Activated CD8-positive, alpha-beta T cell treated with anti-CD3 and anti-CD28 coated beads for 36 hours (primary cell): ENCODE measurements around the gene DUSP9. TPM values are rescaled to one million over a fixed set of nuclear protein-coding genes. Genes with fewer than 3 reads are reported as not detected.
A peak's percentile ranks its signal among the peaks of the same experiment; 100 is the strongest.

Experiments
- ATAC-seq: fragments of 200-7000 bp; cut with Tn5 transposase; one replicate; pipeline ENCODE4 v1.10.0; 2021; ENCODE audit warnings: mild to moderate bottlenecking, moderate library complexity
- CTCF ChIA-PET: fragments of 350-600 bp; sonication (Branson Sonifier 250); formaldehyde crosslinking; loops from one replicate; lab custom pipeline; 2021; ENCODE audit warnings: antibody characterized with exemption; lab: Charles Lee
- POLR2A ChIA-PET: fragments of 350-600 bp; sonication (Branson Sonifier 250); formaldehyde crosslinking; loops from one replicate; lab custom pipeline; 2021; ENCODE audit warnings: antibody characterized with exemption; lab: Charles Lee
- DNase-seq: peaks from one replicate; pipeline ENCODE4 v3.0.0-alpha.2; 2020
- H3K27ac Mint-ChIP-seq: one replicate; pipeline ENCODE4 v1.8.0; 2021; ENCODE audit warnings: mild to moderate bottlenecking, mixed read lengths
- H3K27me3 Mint-ChIP-seq: one replicate; pipeline ENCODE4 v1.8.0; 2021; ENCODE audit warnings: mixed read lengths
- H3K36me3 Mint-ChIP-seq: one replicate; pipeline ENCODE4 v1.8.0; 2021; ENCODE audit warnings: low read depth, mixed read lengths
- H3K4me1 Mint-ChIP-seq: one replicate; pipeline ENCODE4 v1.8.0; 2021; ENCODE audit warnings: low read depth, mixed read lengths
- H3K4me3 Mint-ChIP-seq: one replicate; pipeline ENCODE4 v1.8.0; 2021; ENCODE audit warnings: mild to moderate bottlenecking, moderate library complexity, mixed read lengths
- H3K9me3 Mint-ChIP-seq: one replicate; pipeline ENCODE4 v1.8.0; 2021; ENCODE audit warnings: mixed read lengths
- intact Hi-C: fragments of 100-400 bp; cut with micrococcal nuclease; formaldehyde crosslinking; loops from one replicate; pipeline ENCODE4 v1.10.0; 2022
- total RNA-seq, 2 experiments: library from RNA; stranded (reverse); gene quantifications; one replicate each; pipeline ENCODE4 v1.2.3, GENCODE V29; 2021
- TF ChIP-seq, protein P1 (sequence below): fragments of 200-600 bp; IDR thresholded peaks from one replicate; pipeline ENCODE4 v1.8.0; 2022; ENCODE audit warnings: antibody characterized with exemption, mild to moderate bottlenecking

Gene DUSP9
- total RNA-seq, 2 experiments from 2014 or later, result 0.14 TPM; not detected in 1

DNA sequence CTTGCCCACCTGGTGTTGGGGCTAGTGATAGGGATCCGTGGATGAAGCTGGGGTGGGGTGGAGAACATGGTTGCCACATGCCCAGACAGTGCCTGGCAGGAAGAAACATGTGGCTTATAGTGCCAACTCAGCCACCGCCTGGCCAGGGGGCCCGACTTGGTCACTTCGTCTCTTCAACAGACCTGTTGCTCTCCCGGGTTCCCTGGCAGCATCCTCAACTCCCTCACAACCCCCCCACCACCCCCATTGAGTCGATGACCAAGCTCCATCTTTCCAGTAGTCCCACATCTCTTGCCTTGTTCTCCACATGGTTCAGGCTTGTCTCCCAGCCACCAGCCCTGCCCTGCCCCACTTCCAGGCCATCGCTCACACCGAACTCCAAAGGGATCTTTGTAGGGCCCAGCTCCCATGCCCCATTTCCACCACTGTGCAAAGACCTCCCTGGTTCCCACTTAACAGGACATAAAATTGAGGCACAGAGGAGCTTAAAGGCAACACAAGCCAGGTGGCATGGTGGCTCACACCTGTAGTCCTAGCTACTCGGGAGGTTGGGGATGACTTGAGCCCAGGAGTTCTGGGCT lies 18.8 kb downstream of the DUSP9 start:
- peaks cover 13% of the 10 kb centered on the region for H3K27me3 Mint-ChIP-seq
- no peak for DNase-seq
- ATAC-seq, result no peak
- TF ChIP-seq, protein P1, sequence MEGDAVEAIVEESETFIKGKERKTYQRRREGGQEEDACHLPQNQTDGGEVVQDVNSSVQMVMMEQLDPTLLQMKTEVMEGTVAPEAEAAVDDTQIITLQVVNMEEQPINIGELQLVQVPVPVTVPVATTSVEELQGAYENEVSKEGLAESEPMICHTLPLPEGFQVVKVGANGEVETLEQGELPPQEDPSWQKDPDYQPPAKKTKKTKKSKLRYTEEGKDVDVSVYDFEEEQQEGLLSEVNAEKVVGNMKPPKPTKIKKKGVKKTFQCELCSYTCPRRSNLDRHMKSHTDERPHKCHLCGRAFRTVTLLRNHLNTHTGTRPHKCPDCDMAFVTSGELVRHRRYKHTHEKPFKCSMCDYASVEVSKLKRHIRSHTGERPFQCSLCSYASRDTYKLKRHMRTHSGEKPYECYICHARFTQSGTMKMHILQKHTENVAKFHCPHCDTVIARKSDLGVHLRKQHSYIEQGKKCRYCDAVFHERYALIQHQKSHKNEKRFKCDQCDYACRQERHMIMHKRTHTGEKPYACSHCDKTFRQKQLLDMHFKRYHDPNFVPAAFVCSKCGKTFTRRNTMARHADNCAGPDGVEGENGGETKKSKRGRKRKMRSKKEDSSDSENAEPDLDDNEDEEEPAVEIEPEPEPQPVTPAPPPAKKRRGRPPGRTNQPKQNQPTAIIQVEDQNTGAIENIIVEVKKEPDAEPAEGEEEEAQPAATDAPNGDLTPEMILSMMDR, result no peak
- ChIA-PET CTCF (interaction anchor here (1.1 to 5.2 kb wide), 2 partner anchors 17 to 126 kb away, joined by 5 to 29 read pairs; partner anchors contain the start of gene DUSP9), POLR2A (no interaction called here)
- no peaks in the 10 kb centered on the region for H3K9me3 Mint-ChIP-seq
- no peak overlapping the region for H3K4me3 Mint-ChIP-seq
- no peaks in the 10 kb centered on the region for H3K36me3 Mint-ChIP-seq
- no peaks in the 10 kb centered on the region for H3K4me1 Mint-ChIP-seq
- no peak overlapping the region for H3K27ac Mint-ChIP-seq
- intact Hi-C loops, result loop anchor here (10.0 kb wide), 1 partner anchor 61 kb away; no protein-coding TSS in a partner anchor

DNA sequence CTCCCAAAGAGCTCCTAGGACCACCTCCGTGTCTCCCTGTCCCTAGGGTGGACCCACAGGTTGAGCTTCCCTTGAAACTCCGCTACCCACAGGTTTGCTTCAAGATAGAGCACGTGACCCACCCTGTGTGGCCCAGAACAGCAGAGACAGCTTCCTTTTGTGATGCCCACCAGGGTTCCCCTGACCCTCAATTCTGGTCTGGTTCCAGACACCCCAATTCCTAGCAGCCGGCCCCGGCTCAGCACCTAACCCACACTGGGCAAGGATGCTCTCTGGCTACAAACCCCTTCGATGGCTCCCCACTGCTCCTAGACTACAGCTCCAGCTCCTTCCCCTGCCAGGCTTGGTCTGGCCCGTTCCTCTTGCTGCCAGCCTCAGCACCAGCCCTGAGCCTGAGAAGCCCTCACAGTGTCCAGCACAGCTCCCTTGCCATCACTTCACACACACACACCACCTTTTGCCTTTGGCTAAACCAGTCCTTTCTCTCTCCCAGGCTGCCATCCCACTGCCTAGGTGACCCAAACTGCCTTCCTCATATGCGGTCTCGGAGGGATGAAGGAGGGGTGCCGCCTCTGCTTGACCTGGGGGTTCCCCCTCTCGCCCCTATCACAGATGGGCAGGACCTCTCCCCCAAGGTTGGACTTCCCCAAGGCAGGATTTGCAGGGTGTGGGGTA lies 20.4 kb downstream of the DUSP9 start:
- TF ChIP-seq, protein P1, result no peak
- peaks cover 13% of the 10 kb centered on the region for H3K27me3 Mint-ChIP-seq
- ChIA-PET CTCF (interaction anchor here (0.8 to 5.4 kb wide), 31 partner anchors 9 to 726 kb away, joined by 3 to 42 read pairs (median 5); partner anchors contain the start of gene DUSP9), POLR2A (interaction anchor here (1.0 kb wide), 1 partner anchor 133 kb away, joined by 3 read pairs; no protein-coding TSS in a partner anchor)
- no peak for DNase-seq
- H3K9me3 Mint-ChIP-seq, result no peaks in the 10 kb centered on the region
- H3K27ac Mint-ChIP-seq, result no peak overlapping the region
- H3K4me1 Mint-ChIP-seq, result no peaks in the 10 kb centered on the region
- ATAC-seq, result no peak
- H3K36me3 Mint-ChIP-seq, result no peaks in the 10 kb centered on the region
- intact Hi-C loops, result loop anchor here (10.0 kb wide), 1 partner anchor 63 kb away; no protein-coding TSS in a partner anchor
- peak overlapping the region; percentile 69 for H3K4me3 Mint-ChIP-seq

DNA sequence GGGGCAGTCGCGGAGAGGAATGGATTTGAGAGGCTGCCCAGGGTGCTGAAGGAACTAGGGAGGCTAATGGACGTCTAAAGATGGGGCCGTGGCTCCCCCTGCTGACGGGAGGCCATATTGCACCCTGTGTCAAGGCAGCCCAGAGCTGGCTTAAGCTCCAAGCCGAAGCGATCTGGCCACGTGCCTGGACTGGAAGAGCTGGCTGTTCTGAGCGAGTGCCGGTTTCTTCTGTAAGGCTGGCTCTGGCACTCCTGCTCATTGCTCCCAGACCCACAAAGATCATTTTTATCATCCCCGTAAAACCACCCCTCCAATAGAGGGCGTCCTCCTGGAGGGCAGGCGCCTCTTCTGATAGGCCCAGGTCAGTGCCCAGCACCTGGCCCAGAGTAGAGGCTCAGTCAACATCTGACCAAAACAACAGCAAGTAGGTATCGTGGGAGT lies 21.0 kb downstream of the DUSP9 start:
- H3K27me3 Mint-ChIP-seq, result peaks cover 15% of the 10 kb centered on the region
- H3K36me3 Mint-ChIP-seq, result no peaks in the 10 kb centered on the region
- peak; percentile 93 for ATAC-seq
- no peak overlapping the region for H3K27ac Mint-ChIP-seq
- POLR2A ChIA-PET, result no interaction called here
- peak overlapping the region; percentile 69 for H3K4me3 Mint-ChIP-seq
- no peaks in the 10 kb centered on the region for H3K9me3 Mint-ChIP-seq
- CTCF ChIA-PET, result interaction anchor here (0.6 to 5.4 kb wide), 34 partner anchors 10 to 726 kb away, joined by 3 to 42 read pairs (median 5); partner anchors contain the start of gene DUSP9
- TF ChIP-seq, protein P1, result peak; percentile 65
- H3K4me1 Mint-ChIP-seq, result peaks cover 2% of the 10 kb centered on the region
- intact Hi-C loops, result loop anchor here (10.0 kb wide), 1 partner anchor 63 kb away; no protein-coding TSS in a partner anchor
- DNase-seq, result peak; percentile 89

DNA sequence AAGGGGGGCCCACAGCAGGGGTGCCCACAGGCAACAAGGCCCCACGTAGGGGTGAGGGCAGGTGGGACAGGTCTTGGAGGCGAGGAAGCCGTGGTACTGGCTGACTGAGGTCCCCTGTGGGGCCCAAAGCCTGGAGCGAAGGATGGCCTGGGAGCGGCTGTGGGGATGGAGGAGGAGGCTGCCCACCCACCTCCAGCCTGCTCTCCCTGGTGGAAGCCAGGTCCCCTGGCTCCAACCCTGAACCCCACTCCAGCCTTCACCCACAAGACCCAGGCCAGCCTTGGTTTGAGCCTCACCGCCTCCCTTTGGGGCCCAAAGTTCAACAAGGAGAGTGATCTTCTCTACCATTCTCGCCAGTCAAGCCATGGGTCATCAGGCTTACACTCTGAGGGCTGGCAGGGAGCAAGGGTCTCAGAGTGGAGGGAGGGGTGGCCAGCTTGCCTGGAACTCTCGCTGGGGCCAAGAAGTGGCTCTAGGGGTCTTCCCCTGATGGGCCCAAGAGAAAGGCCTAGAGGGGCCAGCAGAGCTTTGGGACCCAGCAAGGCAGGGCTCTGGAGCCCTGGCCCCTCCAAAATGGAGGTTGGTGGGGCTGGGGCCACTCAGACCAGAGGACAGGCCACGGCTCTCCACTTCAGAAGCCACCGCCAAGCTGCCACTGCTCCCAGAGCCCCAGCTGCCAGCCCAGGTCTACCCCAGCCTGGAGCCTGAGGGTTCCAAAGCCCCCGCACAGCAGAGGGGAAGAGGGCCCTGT lies 21.6 kb downstream of the DUSP9 start:
- POLR2A ChIA-PET, result no interaction called here
- no peak overlapping the region for H3K4me3 Mint-ChIP-seq
- peaks cover 17% of the 10 kb centered on the region for H3K27me3 Mint-ChIP-seq
- H3K27ac Mint-ChIP-seq, result no peak overlapping the region
- H3K9me3 Mint-ChIP-seq, result no peaks in the 10 kb centered on the region
- ATAC-seq, result no peak
- TF ChIP-seq, protein P1, result no peak
- no peaks in the 10 kb centered on the region for H3K36me3 Mint-ChIP-seq
- DNase-seq, result no peak
- intact Hi-C loops, result loop anchor here (10.0 kb wide), 1 partner anchor 64 kb away; no protein-coding TSS in a partner anchor
- H3K4me1 Mint-ChIP-seq, result peaks cover 2% of the 10 kb centered on the region
- CTCF ChIA-PET, result interaction anchor here (0.6 to 5.4 kb wide), 35 partner anchors 10 to 727 kb away, joined by 3 to 42 read pairs (median 5); partner anchors contain the start of gene DUSP9
